GM23338 (cell line): ENCODE data around the gene FEM1B. TPM values are rescaled to one million over a fixed set of nuclear protein-coding genes. Genes with fewer than 3 reads are reported as not detected.

Experiments
- ATAC-seq: fragments of 200-7000 bp; cut with Tn5 transposase; 3 replicates; pipeline ENCODE4 v1.9.1; 2020
- DNase-seq: peaks from one replicate; pipeline ENCODE4 v3.0.0-alpha.2; 2015; ENCODE audit warnings: low spot score
- H2AFZ ChIP-seq: fragments of 200-600 bp; sonication (generic); 2 replicates; pipeline ENCODE4 v1.8.0; 2016; ENCODE audit warnings: antibody characterized with exemption, mild to moderate bottlenecking, moderate library complexity
- H3F3A ChIP-seq: fragments of 200-600 bp; sonication (generic); replicated peaks from 2 replicates; pipeline ENCODE4 v1.8.0; 2017; ENCODE audit warnings: antibody characterized with exemption, mixed run types, low read depth
- H3K27ac ChIP-seq: fragments of 200-600 bp; sonication (generic); 2 replicates; pipeline ENCODE4 v1.6.1; 2016; ENCODE audit warnings: low read depth
- H3K27me3 ChIP-seq: fragments of 200-600 bp; sonication (generic); 2 replicates; pipeline ENCODE4 v1.8.0; 2016; ENCODE audit warnings: mild to moderate bottlenecking, mixed run types, moderate library complexity; ENCODE audit not compliant: insufficient read depth
- H3K36me3 ChIP-seq: fragments of 200-600 bp; sonication (generic); 2 replicates; pipeline ENCODE4 v1.8.0; 2016; ENCODE audit warnings: mild to moderate bottlenecking; ENCODE audit not compliant: insufficient read depth
- H3K4me1 ChIP-seq: fragments of 200-600 bp; sonication (generic); 2 replicates; pipeline ENCODE4 v1.8.0; 2016; ENCODE audit warnings: mild to moderate bottlenecking, moderate library complexity; ENCODE audit not compliant: insufficient read depth
- H3K4me2 ChIP-seq: fragments of 200-600 bp; sonication (generic); 2 replicates; pipeline ENCODE4 v1.7.1; 2017; ENCODE audit warnings: mixed run types
- H3K4me3 ChIP-seq: fragments of 200-600 bp; sonication (generic); 2 replicates; pipeline ENCODE4 v1.6.1; 2016; ENCODE audit warnings: mixed run types
- H3K79me2 ChIP-seq: fragments of 200-600 bp; sonication (generic); replicated peaks from 2 replicates; pipeline ENCODE4 v1.8.0; 2017; ENCODE audit warnings: mild to moderate bottlenecking; ENCODE audit not compliant: insufficient read depth
- H3K9me2 ChIP-seq: fragments of 200-600 bp; sonication (generic); 2 replicates; pipeline ENCODE4 v1.8.0; 2017; ENCODE audit not compliant: insufficient read depth
- H4K20me1 ChIP-seq: fragments of 200-600 bp; sonication (generic); replicated peaks from 2 replicates; pipeline ENCODE4 v1.8.0; 2017; ENCODE audit warnings: mild to moderate bottlenecking; ENCODE audit not compliant: insufficient read depth
- H3K27ac Mint-ChIP-seq: 2 replicates; pipeline ENCODE4 v1.8.0; 2020; ENCODE audit warnings: inconsistent platforms, mild to moderate bottlenecking, moderate library complexity, mixed read lengths
- H3K27me3 Mint-ChIP-seq: 3 replicates; pipeline ENCODE4 v1.8.0; 2022; ENCODE audit warnings: low read depth, mild to moderate bottlenecking, moderate library complexity, mixed read lengths, inconsistent platforms; ENCODE audit not compliant: insufficient read depth, poor library complexity
- H3K36me3 Mint-ChIP-seq: 3 replicates; pipeline ENCODE4 v1.8.0; 2021; ENCODE audit warnings: low read depth, mild to moderate bottlenecking, inconsistent platforms, moderate library complexity, mixed read lengths
- H3K4me1 Mint-ChIP-seq: 3 replicates; pipeline ENCODE4 v1.8.0; 2020; ENCODE audit warnings: mild to moderate bottlenecking, inconsistent platforms, mixed read lengths
- H3K4me3 Mint-ChIP-seq: 3 replicates; pipeline ENCODE4 v1.8.0; 2021; ENCODE audit warnings: moderate library complexity, mild to moderate bottlenecking, inconsistent platforms, mixed read lengths
- H3K9me3 Mint-ChIP-seq: 3 replicates; pipeline ENCODE4 v1.8.0; 2020; ENCODE audit warnings: moderate library complexity, mild to moderate bottlenecking, inconsistent platforms, mixed read lengths
- CREB1 ChIP-seq: fragments of 250-450 bp; sonication (Bioruptor Pico); IDR thresholded peaks from 2 replicates; pipeline ENCODE4 v1.5.0; 2020; ENCODE audit warnings: low read depth, mild to moderate bottlenecking, moderate library complexity
- EZH2 ChIP-seq: fragments of 200-600 bp; sonication (generic); IDR thresholded peaks from one replicate; pipeline ENCODE4 v1.8.0; 2017; ENCODE audit warnings: antibody characterized with exemption, mild to moderate bottlenecking, low read depth; ENCODE audit not compliant: unreplicated experiment
- EZH2phosphoT487 ChIP-seq: fragments of 200-600 bp; sonication (generic); IDR thresholded peaks from one replicate; pipeline ENCODE4 v1.8.1; 2018; ENCODE audit warnings: antibody characterized with exemption; ENCODE audit not compliant: unreplicated experiment
- JUNB ChIP-seq: IDR thresholded peaks from one replicate; pipeline ENCODE4 v1.6.1; 2016; ENCODE audit warnings: antibody characterized with exemption; ENCODE audit not compliant: unreplicated experiment
- NANOG ChIP-seq: IDR thresholded peaks from 2 replicates; pipeline ENCODE4 v1.6.1; 2016; ENCODE audit warnings: antibody characterized with exemption, borderline replicate concordance
- POLR2AphosphoS5 ChIP-seq: IDR thresholded peaks from 2 replicates; pipeline ENCODE4 v1.6.1; 2016; ENCODE audit warnings: antibody characterized with exemption, low read depth
- REST ChIP-seq: IDR thresholded peaks from one replicate; pipeline ENCODE4 v1.6.1; 2018; ENCODE audit warnings: antibody characterized with exemption; ENCODE audit not compliant: unreplicated experiment
- STAT1 ChIP-seq: IDR thresholded peaks from one replicate; pipeline ENCODE4 v1.6.1; 2016; ENCODE audit warnings: antibody characterized with exemption; ENCODE audit not compliant: unreplicated experiment
- ZNF114 ChIP-seq: fragments of 250-450 bp; sonication (Bioruptor Pico); IDR thresholded peaks from 2 replicates; pipeline ENCODE4 v1.5.0; 2020; ENCODE audit warnings: mild to moderate bottlenecking, moderate library complexity
- ZNF331 ChIP-seq: fragments of 250-450 bp; sonication (Bioruptor Pico); IDR thresholded peaks from 2 replicates; pipeline ENCODE4 v1.5.0; 2020; ENCODE audit warnings: low read depth, mild to moderate bottlenecking, moderate library complexity
- ZNF462 ChIP-seq: fragments of 250-450 bp; sonication (Bioruptor Pico); IDR thresholded peaks from 2 replicates; pipeline ENCODE4 v1.5.0; 2020; ENCODE audit warnings: mild to moderate bottlenecking, moderate library complexity
- polyA plus RNA-seq: library from polyadenylated mRNA; unstranded; fragments of >200 nt; fragmentation: Nextera tagmentation; extraction: Ambion mirVana; gene quantifications from 2 replicates; pipeline ENCODE4 v1.2.1, GENCODE V29; 2016
- total RNA-seq: library from RNA; depleted of rRNA; stranded (reverse); fragments of >200 nt; shearing (Covaris generic); gene quantifications from 2 replicates; pipeline ENCODE4 v1.2.3, GENCODE V29; 2014
- TF ChIP-seq, protein P1 (sequence below): IDR thresholded peaks from 2 replicates; pipeline ENCODE4 v1.6.1; 2016; ENCODE audit warnings: antibody characterized with exemption
- TF ChIP-seq, protein P2 (sequence below), 2 experiments: fragments of 200-600 bp in 1 of 2; sonication (generic) in 1 of 2; conservative IDR thresholded peaks; 2 replicates each; pipeline versions ENCODE4 v1.5.1 to v1.6.1; 2016 to 2017; ENCODE audit warnings: antibody characterized with exemption in 2 of 2, low read depth in 2 of 2, mild to moderate bottlenecking in 2 of 2, moderate library complexity in 1 of 2

The FEM1B gene
- total and polyA plus RNA-seq, 2 experiments from 2014 or later, result 13.0 to 82.0 TPM

GRCh38 chr15:68274201-68274848 is 3.2 kb upstream of the FEM1B start:
- DNase-seq, result no peak
- no peak overlapping the region for H3K27ac ChIP-seq
- no peak overlapping the region for H3K27ac Mint-ChIP-seq

More at GRCh38 chr15:68274201-68274848, 3.2 kb upstream of the FEM1B start:
- TF ChIP-seq JUNB (no peak), ZNF331 (CRISPR knock-in tag) (no peak), NANOG (no peak), POLR2AphosphoS5 (no peak), ZNF114 (CRISPR knock-in tag) (no peak), REST (no peak), EZH2phosphoT487 (no peak), CREB1 (CRISPR knock-in tag) (no peak), STAT1 (no peak), EZH2 (no peak), ZNF462 (CRISPR knock-in tag) (no peak)
- TF ChIP-seq, protein P1, sequence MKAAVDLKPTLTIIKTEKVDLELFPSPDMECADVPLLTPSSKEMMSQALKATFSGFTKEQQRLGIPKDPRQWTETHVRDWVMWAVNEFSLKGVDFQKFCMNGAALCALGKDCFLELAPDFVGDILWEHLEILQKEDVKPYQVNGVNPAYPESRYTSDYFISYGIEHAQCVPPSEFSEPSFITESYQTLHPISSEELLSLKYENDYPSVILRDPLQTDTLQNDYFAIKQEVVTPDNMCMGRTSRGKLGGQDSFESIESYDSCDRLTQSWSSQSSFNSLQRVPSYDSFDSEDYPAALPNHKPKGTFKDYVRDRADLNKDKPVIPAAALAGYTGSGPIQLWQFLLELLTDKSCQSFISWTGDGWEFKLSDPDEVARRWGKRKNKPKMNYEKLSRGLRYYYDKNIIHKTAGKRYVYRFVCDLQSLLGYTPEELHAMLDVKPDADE, result no peak
- TF ChIP-seq, protein P2, sequence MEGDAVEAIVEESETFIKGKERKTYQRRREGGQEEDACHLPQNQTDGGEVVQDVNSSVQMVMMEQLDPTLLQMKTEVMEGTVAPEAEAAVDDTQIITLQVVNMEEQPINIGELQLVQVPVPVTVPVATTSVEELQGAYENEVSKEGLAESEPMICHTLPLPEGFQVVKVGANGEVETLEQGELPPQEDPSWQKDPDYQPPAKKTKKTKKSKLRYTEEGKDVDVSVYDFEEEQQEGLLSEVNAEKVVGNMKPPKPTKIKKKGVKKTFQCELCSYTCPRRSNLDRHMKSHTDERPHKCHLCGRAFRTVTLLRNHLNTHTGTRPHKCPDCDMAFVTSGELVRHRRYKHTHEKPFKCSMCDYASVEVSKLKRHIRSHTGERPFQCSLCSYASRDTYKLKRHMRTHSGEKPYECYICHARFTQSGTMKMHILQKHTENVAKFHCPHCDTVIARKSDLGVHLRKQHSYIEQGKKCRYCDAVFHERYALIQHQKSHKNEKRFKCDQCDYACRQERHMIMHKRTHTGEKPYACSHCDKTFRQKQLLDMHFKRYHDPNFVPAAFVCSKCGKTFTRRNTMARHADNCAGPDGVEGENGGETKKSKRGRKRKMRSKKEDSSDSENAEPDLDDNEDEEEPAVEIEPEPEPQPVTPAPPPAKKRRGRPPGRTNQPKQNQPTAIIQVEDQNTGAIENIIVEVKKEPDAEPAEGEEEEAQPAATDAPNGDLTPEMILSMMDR (conservative IDR thresholded peaks at IDR 0.05; ENCODE audit: low read depth in 2 of 2), result no peak
- Mint-ChIP-seq H3K4me1 (peaks cover 34% of the 10 kb centered on the region), H3K36me3 (0 out of 3 replicates have a peak, but pooled peaks cover 4% of the 10 kb centered on the region), H3K27me3 (peaks cover 9% of the 10 kb centered on the region), H3K9me3 (no peaks in the 10 kb centered on the region), H3K4me3 (no peak overlapping the region)
- ATAC-seq, result no peak
- Histone ChIP-seq H3K9me2 (no peaks in the 10 kb centered on the region), H3K79me2 (peaks cover 11% of the 10 kb centered on the region), H3K36me3 (no peaks in the 10 kb centered on the region), H3K4me1 (peaks cover 39% of the 10 kb centered on the region), H3K4me3 (no peak overlapping the region), H3F3A (peaks cover 22% of the 10 kb centered on the region; the same call in 1 of the 2 replicates), H2AFZ (no peak overlapping the region), H4K20me1 (peaks cover 9% of the 10 kb centered on the region), H3K27me3 (no peaks in the 10 kb centered on the region), H3K4me2 (no peak overlapping the region)
